Neural cell (in vitro differentiated cells): ENCODE measurements around the gene SNX27. TPM values are rescaled to one million over a fixed set of nuclear protein-coding genes. Genes with fewer than 3 reads are reported as not detected.
"Not testable (repeated sequence)": the region's sequence is repeated elsewhere in the genome, so short reads cannot be mapped to it uniquely, and the experiment has no call there.

ENCODE experiments used
- H2AFZ ChIP-seq: fragments of 200-600, 300-800 bp; sonication (generic), shearing (Covaris generic); 2 replicates; pipeline ENCODE4 v1.6.0; 2014; ENCODE audit warnings: low read depth, mild to moderate bottlenecking, antibody characterized with exemption, low read length, moderate library complexity
- H3F3A ChIP-seq: fragments of 200-600 bp; shearing (Covaris generic); 2 replicates; pipeline ENCODE4 v1.6.1; 2016; ENCODE audit warnings: mild to moderate bottlenecking, moderate library complexity, mixed read lengths, antibody characterized with exemption, low read length; ENCODE audit not compliant: insufficient read depth, poor library complexity, severe bottlenecking
- H3K27ac ChIP-seq: fragments of 200-600, 300-800 bp; sonication (generic), shearing (Covaris generic); 2 replicates; pipeline ENCODE4 v1.5.1; 2014; ENCODE audit warnings: mild to moderate bottlenecking, low read length, moderate library complexity
- H3K27me3 ChIP-seq: fragments of 300-800, 200-600 bp; sonication (generic), shearing (Covaris generic); 2 replicates; pipeline ENCODE4 v1.6.0; 2014; ENCODE audit warnings: mild to moderate bottlenecking, low read depth, low read length, moderate library complexity; ENCODE audit not compliant: insufficient read depth
- H3K36me3 ChIP-seq: fragments of 300-800, 200-600 bp; sonication (generic), shearing (Covaris generic); 2 replicates; pipeline ENCODE4 v1.5.1; 2014; ENCODE audit warnings: mild to moderate bottlenecking, antibody characterized with exemption, low read length, moderate library complexity; ENCODE audit not compliant: insufficient read depth
- H3K4me2 ChIP-seq: fragments of 300-800, 200-600 bp; sonication (generic), shearing (Covaris generic); 2 replicates; pipeline ENCODE4 v1.6.0; 2014; ENCODE audit warnings: mild to moderate bottlenecking, low read length
- H3K4me3 ChIP-seq: fragments of 300-800, 200-600 bp; sonication (generic), shearing (Covaris generic); 2 replicates; pipeline ENCODE4 v1.5.1; 2014; ENCODE audit warnings: mild to moderate bottlenecking, low read length, moderate library complexity
- H3K79me2 ChIP-seq: fragments of 200-600 bp; shearing (Covaris generic); replicated peaks from 2 replicates; pipeline ENCODE4 v1.6.0; 2014; ENCODE audit warnings: mild to moderate bottlenecking, low read length, moderate library complexity; ENCODE audit not compliant: insufficient read depth
- H3K9ac ChIP-seq: fragments of 300-800, 200-600 bp; sonication (generic), shearing (Covaris generic); 2 replicates; pipeline ENCODE4 v1.6.1; 2016; ENCODE audit warnings: mild to moderate bottlenecking, low read length, mixed read lengths
- H3K9me2 ChIP-seq: fragments of 200-600 bp; shearing (Covaris generic); 2 replicates; pipeline ENCODE4 v1.6.1; 2016; ENCODE audit warnings: mild to moderate bottlenecking, low read length, mixed read lengths; ENCODE audit not compliant: insufficient read depth
- H3K9me3 ChIP-seq: fragments of 200-600, 300-800 bp; sonication (generic), shearing (Covaris generic); 2 replicates; pipeline ENCODE4 v1.6.1; 2016; ENCODE audit warnings: mild to moderate bottlenecking, mixed run types, low read length, moderate library complexity, mixed read lengths
- H4K20me1 ChIP-seq: fragments of 200-600 bp; shearing (Covaris generic); 2 replicates; pipeline ENCODE4 v1.6.1; 2016; ENCODE audit warnings: mild to moderate bottlenecking, mixed run types; ENCODE audit not compliant: insufficient read depth
- EP300 ChIP-seq: fragments of 450-650 bp; conservative IDR thresholded peaks from 2 replicates; pipeline ENCODE4 v1.6.1; 2014; ENCODE audit warnings: antibody characterized with exemption, mild to moderate bottlenecking, moderate library complexity; ENCODE audit not compliant: poor library complexity, severe bottlenecking
- EZH2 ChIP-seq: fragments of 200-600, 300-800 bp; shearing (Covaris generic), sonication (generic); IDR thresholded peaks from 2 replicates; pipeline ENCODE4 v1.6.1; 2014; ENCODE audit warnings: antibody characterized with exemption, low read length, borderline replicate concordance, mild to moderate bottlenecking; ENCODE audit not compliant: insufficient read depth, poor library complexity, severe bottlenecking
- MXI1 ChIP-seq: fragments of 450-650 bp; conservative IDR thresholded peaks from 2 replicates; pipeline ENCODE4 v1.6.1; 2014; ENCODE audit warnings: antibody characterized with exemption, mild to moderate bottlenecking; ENCODE audit not compliant: poor library complexity, severe bottlenecking
- POLR2AphosphoS5 ChIP-seq: IDR thresholded peaks from 2 replicates; pipeline ENCODE4 v1.6.1; 2012
- RAD21 ChIP-seq: fragments of 450-650 bp; conservative IDR thresholded peaks from 2 replicates; pipeline ENCODE4 v1.6.1; 2014; ENCODE audit warnings: antibody characterized with exemption, mild to moderate bottlenecking, moderate library complexity
- SMC3 ChIP-seq: fragments of 450-650 bp; conservative IDR thresholded peaks from 2 replicates; pipeline ENCODE4 v1.6.1; 2014; ENCODE audit warnings: antibody characterized with exemption, mild to moderate bottlenecking, moderate library complexity; ENCODE audit not compliant: poor library complexity
- TAF1 ChIP-seq: IDR thresholded peaks from 2 replicates; pipeline ENCODE4 v1.6.1; 2012; ENCODE audit warnings: low read depth
- polyA plus RNA-seq: library from polyadenylated mRNA; depleted of rRNA; stranded (reverse); fragments of >200 nt; gene quantifications from 2 replicates; pipeline ENCODE4 v1.2.3, GENCODE V29; 2014
- TF ChIP-seq, protein P1 (sequence below): IDR thresholded peaks from 2 replicates; pipeline ENCODE4 v1.6.1; 2012; ENCODE audit warnings: borderline replicate concordance
- TF ChIP-seq, protein P2 (sequence below): fragments of 450-650 bp; IDR thresholded peaks from 2 replicates; pipeline ENCODE4 v1.5.1; 2014; ENCODE audit warnings: antibody characterized with exemption, mild to moderate bottlenecking, moderate library complexity; ENCODE audit not compliant: poor library complexity, severe bottlenecking

SNX27 gene
- polyA plus RNA-seq, 1 donor from 2014 or later = 30.2 TPM

DNA sequence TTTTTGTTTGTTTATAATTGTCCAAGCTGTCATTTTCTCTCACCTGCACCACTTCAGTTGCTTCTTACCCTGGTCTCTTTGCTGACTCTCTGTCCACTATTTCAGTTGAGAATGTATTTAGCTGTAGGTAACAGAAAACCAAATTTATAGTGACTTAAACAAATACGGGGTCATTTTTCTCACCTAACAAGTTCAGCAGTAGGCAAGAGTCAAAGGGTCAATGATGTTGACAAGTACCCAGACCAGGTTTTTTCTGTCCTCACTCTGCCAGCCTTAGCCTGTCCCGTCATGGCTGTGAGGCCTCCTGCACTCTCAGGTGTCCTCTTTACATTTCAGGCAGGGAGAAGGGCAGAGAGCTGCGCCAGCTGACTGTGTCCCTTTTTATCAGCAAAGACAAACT lies 121.3 kb downstream of the SNX27 start:
- Histone ChIP-seq H3K9ac (no peak overlapping the region), H3K9me2 (no peaks in the 10 kb centered on the region), H3K27me3 (no peaks in the 10 kb centered on the region), H2AFZ (no peak overlapping the region), H3F3A (no peaks in the 10 kb centered on the region), H3K36me3 (no peaks in the 10 kb centered on the region), H3K4me2 (no peak overlapping the region), H3K4me3 (no peak overlapping the region), H3K9me3 (peaks cover 6% of the 10 kb centered on the region), H3K79me2 (no peaks in the 10 kb centered on the region), H4K20me1 (no peaks in the 10 kb centered on the region), H3K27ac (no peak overlapping the region)
- TF ChIP-seq RAD21 = no peak
- TF ChIP-seq, protein P1, sequence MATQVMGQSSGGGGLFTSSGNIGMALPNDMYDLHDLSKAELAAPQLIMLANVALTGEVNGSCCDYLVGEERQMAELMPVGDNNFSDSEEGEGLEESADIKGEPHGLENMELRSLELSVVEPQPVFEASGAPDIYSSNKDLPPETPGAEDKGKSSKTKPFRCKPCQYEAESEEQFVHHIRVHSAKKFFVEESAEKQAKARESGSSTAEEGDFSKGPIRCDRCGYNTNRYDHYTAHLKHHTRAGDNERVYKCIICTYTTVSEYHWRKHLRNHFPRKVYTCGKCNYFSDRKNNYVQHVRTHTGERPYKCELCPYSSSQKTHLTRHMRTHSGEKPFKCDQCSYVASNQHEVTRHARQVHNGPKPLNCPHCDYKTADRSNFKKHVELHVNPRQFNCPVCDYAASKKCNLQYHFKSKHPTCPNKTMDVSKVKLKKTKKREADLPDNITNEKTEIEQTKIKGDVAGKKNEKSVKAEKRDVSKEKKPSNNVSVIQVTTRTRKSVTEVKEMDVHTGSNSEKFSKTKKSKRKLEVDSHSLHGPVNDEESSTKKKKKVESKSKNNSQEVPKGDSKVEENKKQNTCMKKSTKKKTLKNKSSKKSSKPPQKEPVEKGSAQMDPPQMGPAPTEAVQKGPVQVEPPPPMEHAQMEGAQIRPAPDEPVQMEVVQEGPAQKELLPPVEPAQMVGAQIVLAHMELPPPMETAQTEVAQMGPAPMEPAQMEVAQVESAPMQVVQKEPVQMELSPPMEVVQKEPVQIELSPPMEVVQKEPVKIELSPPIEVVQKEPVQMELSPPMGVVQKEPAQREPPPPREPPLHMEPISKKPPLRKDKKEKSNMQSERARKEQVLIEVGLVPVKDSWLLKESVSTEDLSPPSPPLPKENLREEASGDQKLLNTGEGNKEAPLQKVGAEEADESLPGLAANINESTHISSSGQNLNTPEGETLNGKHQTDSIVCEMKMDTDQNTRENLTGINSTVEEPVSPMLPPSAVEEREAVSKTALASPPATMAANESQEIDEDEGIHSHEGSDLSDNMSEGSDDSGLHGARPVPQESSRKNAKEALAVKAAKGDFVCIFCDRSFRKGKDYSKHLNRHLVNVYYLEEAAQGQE = no peak
- no peak for TF ChIP-seq TAF1
- no peak for TF ChIP-seq EZH2
- TF ChIP-seq MXI1 = no peak
- TF ChIP-seq POLR2AphosphoS5 = no peak

DNA sequence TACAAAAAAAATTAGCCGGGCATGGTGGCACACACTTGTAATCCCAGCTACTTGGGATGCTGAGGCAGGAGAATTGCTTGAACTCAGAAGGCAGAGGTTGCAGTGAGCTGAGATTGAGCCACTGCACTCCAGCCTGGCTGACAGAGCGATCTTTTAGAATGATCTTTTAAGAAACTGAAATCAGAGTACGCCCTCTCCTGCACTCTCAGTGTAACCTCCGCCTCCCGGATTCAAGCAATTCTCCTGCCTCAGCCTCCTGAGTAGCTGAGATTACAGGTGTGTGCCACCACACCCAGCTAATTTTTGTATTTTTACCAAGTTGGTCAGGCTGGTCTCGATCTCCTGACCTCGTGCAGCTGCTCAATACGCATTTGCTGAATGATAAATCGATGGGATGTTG lies 122.1 kb downstream of the SNX27 start:
- H3K4me3 ChIP-seq, H3K79me2 ChIP-seq, H3K9me2 ChIP-seq, H2AFZ ChIP-seq, H3K9ac ChIP-seq, H3K4me2 ChIP-seq, H3K36me3 ChIP-seq, H3K9me3 ChIP-seq, H3K27me3 ChIP-seq, H3F3A ChIP-seq, H4K20me1 ChIP-seq, H3K27ac ChIP-seq: not testable (repeated sequence)

DNA sequence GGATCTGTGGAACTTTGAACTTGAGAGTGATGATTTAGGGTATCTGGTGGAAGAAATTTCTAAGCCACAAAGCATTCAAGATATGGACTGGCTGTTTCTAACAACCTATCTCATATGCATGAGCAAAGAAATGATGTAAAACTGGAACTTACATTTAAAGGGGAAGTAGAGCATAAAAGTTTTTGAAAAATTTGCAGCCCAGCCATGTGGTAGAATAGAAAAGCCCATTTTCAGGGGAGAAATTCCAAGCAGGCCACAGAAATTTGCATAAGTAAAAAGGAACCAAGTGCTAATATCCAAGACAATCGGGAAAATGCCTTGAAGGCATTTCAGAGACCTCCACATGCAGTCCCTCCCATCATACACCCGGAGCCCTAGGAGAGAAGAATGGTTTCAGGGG lies 125.2 kb downstream of the SNX27 start:
- no peaks in the 10 kb centered on the region for H3K9me2 ChIP-seq
- no peaks in the 10 kb centered on the region for H3F3A ChIP-seq
- no peak overlapping the region for H3K4me3 ChIP-seq
- TF ChIP-seq MXI1 = no peak
- TF ChIP-seq POLR2AphosphoS5 = no peak
- no peak for TF ChIP-seq TAF1
- TF ChIP-seq EP300 = no peak
- TF ChIP-seq SMC3 = no peak
- no peak for TF ChIP-seq EZH2
- TF ChIP-seq, protein P2, sequence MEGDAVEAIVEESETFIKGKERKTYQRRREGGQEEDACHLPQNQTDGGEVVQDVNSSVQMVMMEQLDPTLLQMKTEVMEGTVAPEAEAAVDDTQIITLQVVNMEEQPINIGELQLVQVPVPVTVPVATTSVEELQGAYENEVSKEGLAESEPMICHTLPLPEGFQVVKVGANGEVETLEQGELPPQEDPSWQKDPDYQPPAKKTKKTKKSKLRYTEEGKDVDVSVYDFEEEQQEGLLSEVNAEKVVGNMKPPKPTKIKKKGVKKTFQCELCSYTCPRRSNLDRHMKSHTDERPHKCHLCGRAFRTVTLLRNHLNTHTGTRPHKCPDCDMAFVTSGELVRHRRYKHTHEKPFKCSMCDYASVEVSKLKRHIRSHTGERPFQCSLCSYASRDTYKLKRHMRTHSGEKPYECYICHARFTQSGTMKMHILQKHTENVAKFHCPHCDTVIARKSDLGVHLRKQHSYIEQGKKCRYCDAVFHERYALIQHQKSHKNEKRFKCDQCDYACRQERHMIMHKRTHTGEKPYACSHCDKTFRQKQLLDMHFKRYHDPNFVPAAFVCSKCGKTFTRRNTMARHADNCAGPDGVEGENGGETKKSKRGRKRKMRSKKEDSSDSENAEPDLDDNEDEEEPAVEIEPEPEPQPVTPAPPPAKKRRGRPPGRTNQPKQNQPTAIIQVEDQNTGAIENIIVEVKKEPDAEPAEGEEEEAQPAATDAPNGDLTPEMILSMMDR = no peak
- TF ChIP-seq, protein P1 = no peak
- TF ChIP-seq RAD21 = no peak
- no peak overlapping the region for H3K4me2 ChIP-seq
- H3K36me3 ChIP-seq = no peaks in the 10 kb centered on the region
- no peaks in the 10 kb centered on the region for H4K20me1 ChIP-seq
- H3K27me3 ChIP-seq = no peaks in the 10 kb centered on the region
- H3K79me2 ChIP-seq = no peaks in the 10 kb centered on the region
- H3K9ac ChIP-seq = no peak overlapping the region
- H2AFZ ChIP-seq = no peak overlapping the region
- H3K27ac ChIP-seq = no peak overlapping the region
- peaks cover 6% of the 10 kb centered on the region for H3K9me3 ChIP-seq
